Measurements from ENCODE around the gene BUB1.

The BUB1 gene

GRCh38 chr2:110670826-110671225, 7.0 kb downstream of the BUB1 start:
- no peak for TF ChIP-seq CTCF (IDR thresholded peaks at IDR 0.05; ENCODE audit: low read depth, low read length)
- in situ Hi-C loops (cut with HindIII; ENCODE audit: low sequenced_read_pairs): no loop called here

GRCh38 chr2:110669079-110669478, 8.8 kb downstream of the BUB1 start:
- no peak for DNase-seq (ENCODE audit: low read depth, low spot score)
- in situ Hi-C loops (cut with HindIII; ENCODE audit: low sequenced_read_pairs): no loop called here
- no peak for TF ChIP-seq CTCF (IDR thresholded peaks at IDR 0.05; ENCODE audit: low read depth, low read length)
- no peak overlapping the region for H3K4me3 ChIP-seq (ENCODE audit: low read depth, low read length)

More at GRCh38 chr2:110670826-110671225, 7.0 kb downstream of the BUB1 start:
- DNase-seq (ENCODE audit: low read depth, low spot score): no peak
- H3K4me3 ChIP-seq (ENCODE audit: low read depth, low read length): no peak overlapping the region

GRCh38 chr2:110667071-110667470, 10.8 kb downstream of the BUB1 start:
- no peak overlapping the region for H3K4me3 ChIP-seq (ENCODE audit: low read depth, low read length)
- TF ChIP-seq CTCF (IDR thresholded peaks at IDR 0.05; ENCODE audit: low read depth, low read length): no peak
- in situ Hi-C loops (cut with HindIII; ENCODE audit: low sequenced_read_pairs): no loop called here
- no peak for DNase-seq (ENCODE audit: low read depth, low spot score)

- no peak for TF ChIP-seq CTCF (IDR thresholded peaks at IDR 0.05; ENCODE audit: low read depth, low read length)
- H3K4me3 ChIP-seq (ENCODE audit: low read depth, low read length): no peak overlapping the region
- DNase-seq (ENCODE audit: low read depth, low spot score): no peak
- in situ Hi-C loops (cut with HindIII; ENCODE audit: low sequenced_read_pairs): no loop called here
Observed at GRCh38 chr2:110664135-110664534, 13.7 kb downstream of the BUB1 start.

- in situ Hi-C loops (cut with HindIII; ENCODE audit: low sequenced_read_pairs): no loop called here
- no peak for TF ChIP-seq CTCF (IDR thresholded peaks at IDR 0.05; ENCODE audit: low read depth, low read length)
- no peak for DNase-seq (ENCODE audit: low read depth, low spot score)
- H3K4me3 ChIP-seq (ENCODE audit: low read depth, low read length): no peak overlapping the region
Observed at GRCh38 chr2:110662560-110662959, 15.3 kb downstream of the BUB1 start.

- in situ Hi-C loops (cut with HindIII; ENCODE audit: low sequenced_read_pairs): no loop called here
- no peak for TF ChIP-seq CTCF (IDR thresholded peaks at IDR 0.05; ENCODE audit: low read depth, low read length)
- H3K4me3 ChIP-seq (ENCODE audit: low read depth, low read length): no peak overlapping the region
- no peak for DNase-seq (ENCODE audit: low read depth, low spot score)
Observed at GRCh38 chr2:110660558-110660957, 17.3 kb downstream of the BUB1 start.

GRCh38 chr2:110659248-110659647, 18.6 kb downstream of the BUB1 start:
- DNase-seq (ENCODE audit: low read depth, low spot score): no peak
- no peak overlapping the region for H3K4me3 ChIP-seq (ENCODE audit: low read depth, low read length)
- in situ Hi-C loops (cut with HindIII; ENCODE audit: low sequenced_read_pairs): no loop called here
- no peak for TF ChIP-seq CTCF (IDR thresholded peaks at IDR 0.05; ENCODE audit: low read depth, low read length)
